Karpas-422 (cell line): ENCODE data around the gene KCNQ1. TPM values are rescaled to one million over a fixed set of nuclear protein-coding genes. Genes with fewer than 3 reads are reported as not detected.

ENCODE experiments used
- DNase-seq: peaks from one replicate; pipeline ENCODE4 v3.0.0-alpha.2; 2015
- H2AFZ ChIP-seq: fragments of 200-600 bp; sonication (generic); 2 replicates; pipeline ENCODE4 v1.6.1; 2014; ENCODE audit warnings: antibody characterized with exemption, low read length, mixed read lengths
- H3K27ac ChIP-seq: fragments of 200-600 bp; sonication (generic); 2 replicates; pipeline ENCODE4 v1.5.1; 2014; ENCODE audit warnings: mild to moderate bottlenecking, low read length, moderate library complexity
- H3K27me3 ChIP-seq: fragments of 200-600 bp; sonication (generic); 2 replicates; pipeline ENCODE4 v1.6.1; 2014; ENCODE audit warnings: low read length, mixed read lengths
- H3K36me3 ChIP-seq: fragments of 200-600 bp; sonication (generic); 2 replicates; pipeline ENCODE4 v1.6.1; 2014; ENCODE audit warnings: low read length, mixed read lengths; ENCODE audit not compliant: insufficient read depth
- H3K4me1 ChIP-seq: fragments of 200-600 bp; sonication (generic); 2 replicates; pipeline ENCODE4 v1.6.1; 2014; ENCODE audit warnings: mild to moderate bottlenecking, low read length, mixed read lengths
- H3K4me2 ChIP-seq: fragments of 200-600 bp; sonication (generic); 2 replicates; pipeline ENCODE4 v1.6.1; 2014; ENCODE audit warnings: low read length, low read depth, mild to moderate bottlenecking; ENCODE audit not compliant: poor library complexity, severe bottlenecking
- H3K4me3 ChIP-seq: fragments of 200-600 bp; sonication (generic); 2 replicates; pipeline ENCODE4 v1.5.1; 2014; ENCODE audit warnings: mild to moderate bottlenecking, antibody characterized with exemption, low read length, mixed read lengths
- H3K79me2 ChIP-seq: fragments of 200-600 bp; sonication (generic); 2 replicates; pipeline ENCODE4 v1.6.1; 2014; ENCODE audit warnings: mild to moderate bottlenecking, low read length, mixed read lengths
- H3K9ac ChIP-seq: fragments of 200-600 bp; sonication (generic); 2 replicates; pipeline ENCODE4 v1.6.0; 2014; ENCODE audit warnings: low read length
- H3K9me2 ChIP-seq: fragments of 200-600 bp; sonication (generic), shearing (Covaris generic); replicated peaks from 2 replicates; pipeline ENCODE4 v1.6.0; 2014; ENCODE audit warnings: mild to moderate bottlenecking, low read length, moderate library complexity; ENCODE audit not compliant: insufficient read depth
- H3K9me3 ChIP-seq: fragments of 300-700, 200-600 bp; sonication (generic); 2 replicates; pipeline ENCODE4 v1.6.1; 2014; ENCODE audit warnings: low read length, mixed read lengths
- H4K20me1 ChIP-seq: fragments of 200-600 bp; sonication (generic); 2 replicates; pipeline ENCODE4 v1.6.1; 2014; ENCODE audit warnings: mild to moderate bottlenecking, antibody characterized with exemption, low read length, low read depth; ENCODE audit not compliant: insufficient read depth
- total RNA-seq: library from RNA; depleted of rRNA; stranded (reverse); fragments of >200 nt; shearing (Covaris generic); gene quantifications from 2 replicates; pipeline ENCODE4 v1.2.3, GENCODE V29; 2014; ENCODE audit warnings: low replicate concordance

KCNQ1 gene
- total RNA-seq, 1 experiment from 2014 or later = not detected

DNA sequence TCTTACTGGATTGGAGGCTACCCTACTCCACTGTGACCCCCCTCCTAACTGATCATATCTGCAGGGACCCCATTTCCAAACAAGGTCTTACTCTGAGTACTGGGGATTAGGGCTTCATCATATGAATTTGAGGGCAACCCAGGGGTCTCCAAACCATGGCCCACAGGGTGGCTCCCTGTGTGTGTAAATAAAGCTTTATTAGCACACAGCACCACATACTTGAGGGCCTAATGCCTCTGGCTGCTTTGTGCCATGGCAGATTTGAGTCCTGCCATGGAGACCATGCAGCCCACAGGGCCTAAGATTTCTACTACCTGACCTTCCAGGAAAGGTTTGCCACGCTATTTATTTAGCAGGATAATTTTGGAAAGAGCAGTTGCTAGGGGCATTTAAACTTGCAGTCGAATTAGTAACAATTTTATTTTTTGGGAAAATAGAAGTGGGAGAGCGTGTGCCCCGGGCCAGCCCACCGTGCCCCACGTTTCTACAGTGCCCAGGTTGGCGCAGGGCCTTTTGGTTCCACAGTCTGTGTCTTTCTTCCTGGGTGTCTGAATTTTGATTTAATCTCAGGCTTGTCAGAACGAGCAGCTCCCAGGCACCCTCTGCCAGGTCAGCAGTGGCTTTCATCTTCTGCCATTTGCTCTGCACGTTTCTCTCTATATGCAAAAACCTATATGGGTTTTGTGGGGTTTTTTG, 92.3 kb downstream of the KCNQ1 start:
- Histone ChIP-seq H3K27me3 (no peaks in the 10 kb centered on the region), H4K20me1 (no peaks in the 10 kb centered on the region), H3K9me2 (no peaks in the 10 kb centered on the region), H3K36me3 (no peaks in the 10 kb centered on the region), H3K4me1 (no peaks in the 10 kb centered on the region), H3K4me3 (no peak overlapping the region), H3K79me2 (no peaks in the 10 kb centered on the region), H3K9me3 (no peaks in the 10 kb centered on the region), H3K9ac (no peak overlapping the region), H3K4me2 (no peak overlapping the region), H3K27ac (no peak overlapping the region), H2AFZ (no peak overlapping the region)
- no peak for DNase-seq

DNA sequence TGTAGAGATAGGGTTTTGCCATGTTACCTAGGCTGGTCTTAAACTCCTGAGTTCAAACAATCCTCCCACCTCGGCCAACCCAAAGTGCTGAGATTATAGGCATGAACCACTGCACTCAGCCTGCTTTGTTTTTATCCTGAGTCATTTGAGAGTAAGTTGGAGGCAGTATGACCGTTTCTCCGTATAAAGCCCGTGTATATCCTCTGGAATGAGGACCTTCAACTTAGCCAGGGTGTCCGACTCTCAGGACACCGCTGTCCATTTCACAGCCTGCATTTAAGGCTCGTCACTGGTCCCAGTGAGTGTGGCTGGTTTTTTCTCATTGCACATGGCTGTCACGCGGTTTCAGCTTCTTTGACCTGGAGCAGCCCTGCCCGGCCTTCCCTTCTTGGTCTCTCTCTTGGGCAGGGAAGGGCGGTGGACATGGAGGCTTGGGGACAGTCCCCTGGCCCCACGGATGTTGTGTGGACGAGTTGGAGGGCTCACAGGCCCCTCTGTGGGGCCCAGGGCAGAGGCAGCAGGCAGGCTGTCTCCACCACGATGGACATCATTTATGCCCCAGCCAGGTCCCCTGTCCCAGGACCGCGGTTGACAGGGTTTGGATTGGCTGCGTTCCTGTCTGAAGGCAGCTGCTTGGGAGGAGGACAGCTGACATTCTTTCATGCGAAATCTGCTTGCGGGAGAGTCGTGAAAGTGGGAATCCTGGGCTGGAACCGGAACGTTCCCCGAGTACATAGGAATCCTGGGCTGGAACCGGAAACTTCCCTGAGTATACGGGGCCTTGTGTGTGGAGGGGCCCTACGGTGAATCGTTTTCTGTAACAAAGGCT, 93.3 kb downstream of the KCNQ1 start:
- Histone ChIP-seq H3K4me1 (no peaks in the 10 kb centered on the region), H3K9ac (no peak overlapping the region), H2AFZ (no peak overlapping the region), H3K79me2 (no peaks in the 10 kb centered on the region), H4K20me1 (no peaks in the 10 kb centered on the region), H3K27me3 (no peaks in the 10 kb centered on the region), H3K4me2 (no peak overlapping the region), H3K9me2 (no peaks in the 10 kb centered on the region), H3K4me3 (no peak overlapping the region), H3K36me3 (no peaks in the 10 kb centered on the region), H3K27ac (no peak overlapping the region), H3K9me3 (no peaks in the 10 kb centered on the region)
- DNase-seq = no peak

DNA sequence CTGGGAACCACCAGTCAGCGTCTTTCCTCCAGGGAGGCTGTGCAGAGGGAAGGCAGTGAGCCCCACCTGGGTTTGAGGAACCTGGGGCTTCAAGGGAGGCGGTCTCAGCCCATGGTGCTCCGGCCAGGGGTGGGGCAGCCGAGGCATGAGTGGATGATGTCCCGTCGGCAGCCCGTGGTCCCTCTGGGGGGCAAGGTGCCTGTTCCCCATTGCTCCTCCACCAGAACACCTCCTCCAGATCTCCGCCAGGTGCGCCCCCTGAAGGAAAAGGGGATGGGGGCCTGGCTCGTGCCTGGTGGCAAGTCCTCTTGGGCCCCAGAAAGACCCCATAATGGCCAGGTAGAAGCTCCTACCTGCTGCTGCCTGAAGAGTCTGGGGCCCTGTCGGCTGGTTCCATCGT, 94.1 kb downstream of the KCNQ1 start:
- DNase-seq = no peak
- no peaks in the 10 kb centered on the region for H4K20me1 ChIP-seq

DNA sequence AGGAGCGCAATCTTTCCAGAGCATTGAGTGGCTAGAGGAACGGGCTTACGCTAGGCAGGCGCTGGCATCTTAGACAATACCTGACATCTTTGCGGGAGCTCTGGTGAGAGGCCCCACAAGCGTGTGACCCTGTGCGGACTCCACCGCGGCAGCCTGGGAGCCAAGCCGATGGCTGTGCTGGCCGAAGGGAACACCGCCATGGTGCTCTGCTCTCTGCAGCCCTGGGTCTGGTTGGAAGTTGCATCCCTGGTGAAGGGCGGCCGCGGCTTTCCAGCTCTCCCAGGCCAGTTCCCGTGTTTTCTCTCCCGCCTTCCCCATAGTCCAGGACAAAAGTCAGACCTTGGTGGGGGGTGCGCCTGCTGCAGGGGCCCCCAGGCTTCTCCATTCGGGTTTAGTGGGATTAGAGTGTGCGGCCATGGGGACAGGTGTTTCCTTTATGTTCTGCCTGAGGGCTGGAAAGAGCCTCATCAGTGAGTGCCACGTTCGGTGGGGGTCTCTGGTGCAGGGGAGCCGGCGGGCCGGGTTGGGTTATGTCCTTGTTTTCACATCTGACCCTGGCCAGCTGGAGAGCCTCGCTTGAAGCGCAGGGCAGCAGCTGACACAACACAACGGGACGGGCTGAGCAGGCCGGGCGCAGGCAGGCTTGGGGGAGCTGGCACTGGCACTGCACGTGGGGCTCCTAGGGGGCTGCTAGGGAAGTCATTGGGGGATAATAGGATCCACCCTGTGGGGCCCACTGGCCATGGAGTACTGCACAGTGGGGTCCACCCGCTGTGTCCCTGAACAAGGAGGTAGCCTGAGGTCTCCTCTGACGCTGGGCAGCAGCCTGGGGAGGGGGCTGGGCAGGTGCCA, 94.8 kb downstream of the KCNQ1 start:
- no peaks in the 10 kb centered on the region for H4K20me1 ChIP-seq
- H3K27me3 ChIP-seq = no peaks in the 10 kb centered on the region
- no peaks in the 10 kb centered on the region for H3K4me1 ChIP-seq
- no peak overlapping the region for H3K27ac ChIP-seq
- no peak overlapping the region for H3K4me2 ChIP-seq
- H3K9me2 ChIP-seq = no peaks in the 10 kb centered on the region
- H3K4me3 ChIP-seq = no peak overlapping the region
- no peak overlapping the region for H2AFZ ChIP-seq
- DNase-seq = no peak
- H3K9me3 ChIP-seq = no peaks in the 10 kb centered on the region
- no peak overlapping the region for H3K9ac ChIP-seq
- no peaks in the 10 kb centered on the region for H3K79me2 ChIP-seq
- no peaks in the 10 kb centered on the region for H3K36me3 ChIP-seq

More for the DNA sequence above, 94.1 kb downstream of the KCNQ1 start:
- Histone ChIP-seq H2AFZ (no peak overlapping the region), H3K36me3 (no peaks in the 10 kb centered on the region), H3K27ac (no peak overlapping the region), H3K9me3 (no peaks in the 10 kb centered on the region), H3K4me1 (no peaks in the 10 kb centered on the region), H3K9me2 (no peaks in the 10 kb centered on the region), H3K27me3 (no peaks in the 10 kb centered on the region), H3K9ac (no peak overlapping the region), H3K4me3 (no peak overlapping the region), H3K79me2 (no peaks in the 10 kb centered on the region), H3K4me2 (no peak overlapping the region)

DNA sequence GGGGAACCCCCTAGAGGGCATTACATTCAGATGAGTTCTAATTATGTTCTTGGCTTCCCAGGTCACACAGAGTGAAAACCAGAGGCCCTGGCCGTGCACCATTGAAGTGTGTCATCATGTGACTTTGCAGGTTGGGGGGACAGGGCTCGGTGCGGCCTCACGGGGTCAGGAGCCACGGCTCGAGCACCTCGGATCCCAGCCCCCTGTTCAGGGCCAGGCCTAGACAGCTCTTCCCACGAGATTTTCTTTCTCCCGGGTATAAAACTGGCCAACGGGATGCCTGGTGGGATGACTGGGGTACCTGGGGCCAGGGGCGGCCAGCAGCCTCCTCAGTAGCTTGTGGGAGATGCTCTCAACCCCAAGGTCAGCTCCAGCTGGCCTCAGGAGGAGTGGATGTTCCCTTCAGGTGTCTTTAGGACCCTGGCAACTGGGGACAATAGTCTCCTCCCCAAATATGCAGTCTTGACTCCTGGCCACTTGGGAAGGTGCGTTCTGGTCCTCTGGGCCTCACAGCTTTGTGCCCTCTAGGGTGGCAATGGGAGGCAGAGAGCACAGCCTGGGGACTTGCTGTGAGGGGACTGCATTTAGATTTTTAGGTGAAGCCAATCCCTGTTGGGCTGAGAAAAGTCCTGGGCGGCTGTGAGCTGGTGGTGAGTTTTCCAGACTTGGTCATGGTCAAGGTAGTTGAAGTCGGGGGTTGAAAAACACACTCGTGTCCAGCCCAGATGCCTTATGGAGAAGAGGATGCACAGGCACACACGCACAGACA, 95.6 kb downstream of the KCNQ1 start:
- H3K4me2 ChIP-seq = no peak overlapping the region
- no peak overlapping the region for H3K27ac ChIP-seq
- no peaks in the 10 kb centered on the region for H3K36me3 ChIP-seq
- no peaks in the 10 kb centered on the region for H3K79me2 ChIP-seq
- no peak overlapping the region for H3K9ac ChIP-seq
- no peaks in the 10 kb centered on the region for H3K4me1 ChIP-seq
- no peak overlapping the region for H3K4me3 ChIP-seq
- no peaks in the 10 kb centered on the region for H3K9me3 ChIP-seq
- no peaks in the 10 kb centered on the region for H3K9me2 ChIP-seq
- no peak for DNase-seq
- no peak overlapping the region for H2AFZ ChIP-seq
- no peaks in the 10 kb centered on the region for H3K27me3 ChIP-seq
- no peaks in the 10 kb centered on the region for H4K20me1 ChIP-seq

DNA sequence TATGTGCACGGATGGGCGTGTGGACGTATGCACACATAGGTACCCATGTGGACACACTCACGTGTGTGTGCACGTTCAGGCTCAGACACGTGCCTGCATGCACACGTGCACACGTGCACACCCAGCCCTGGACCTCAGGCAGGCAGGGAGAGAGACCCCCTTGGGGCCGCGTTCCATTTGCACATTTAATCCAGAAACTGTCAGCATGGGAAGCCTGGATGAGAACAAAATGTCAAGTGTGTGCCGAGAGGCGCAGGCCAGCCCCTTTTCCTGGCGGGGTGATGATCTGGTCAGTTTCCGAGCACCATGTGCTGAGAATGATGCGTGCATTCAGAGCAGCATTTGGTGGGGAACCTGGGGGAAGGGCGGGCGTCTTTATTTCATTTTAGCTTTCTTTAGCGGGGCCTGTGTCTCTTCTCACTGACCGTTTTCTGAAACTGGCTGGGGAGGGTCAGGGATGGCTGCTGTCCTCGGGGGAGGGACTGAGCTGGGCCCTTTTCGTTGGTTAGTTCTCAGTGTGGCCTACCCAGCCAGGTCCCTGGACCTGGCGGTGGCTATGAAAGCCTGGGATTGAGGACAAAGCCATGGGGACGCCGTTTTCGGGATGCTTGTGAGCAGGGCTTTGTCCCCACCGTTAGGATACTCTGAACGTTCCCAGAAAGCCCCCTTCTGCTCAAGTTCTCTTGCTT, 96.3 kb downstream of the KCNQ1 start:
- no peak for DNase-seq
- no peak overlapping the region for H3K4me3 ChIP-seq
- H2AFZ ChIP-seq = no peak overlapping the region
- no peaks in the 10 kb centered on the region for H3K9me3 ChIP-seq
- no peaks in the 10 kb centered on the region for H3K27me3 ChIP-seq
- no peak overlapping the region for H3K4me2 ChIP-seq
- H3K36me3 ChIP-seq = no peaks in the 10 kb centered on the region
- H4K20me1 ChIP-seq = no peaks in the 10 kb centered on the region
- H3K4me1 ChIP-seq = no peaks in the 10 kb centered on the region
- no peak overlapping the region for H3K27ac ChIP-seq
- H3K9ac ChIP-seq = no peak overlapping the region
- H3K9me2 ChIP-seq = no peaks in the 10 kb centered on the region
- no peaks in the 10 kb centered on the region for H3K79me2 ChIP-seq

DNA sequence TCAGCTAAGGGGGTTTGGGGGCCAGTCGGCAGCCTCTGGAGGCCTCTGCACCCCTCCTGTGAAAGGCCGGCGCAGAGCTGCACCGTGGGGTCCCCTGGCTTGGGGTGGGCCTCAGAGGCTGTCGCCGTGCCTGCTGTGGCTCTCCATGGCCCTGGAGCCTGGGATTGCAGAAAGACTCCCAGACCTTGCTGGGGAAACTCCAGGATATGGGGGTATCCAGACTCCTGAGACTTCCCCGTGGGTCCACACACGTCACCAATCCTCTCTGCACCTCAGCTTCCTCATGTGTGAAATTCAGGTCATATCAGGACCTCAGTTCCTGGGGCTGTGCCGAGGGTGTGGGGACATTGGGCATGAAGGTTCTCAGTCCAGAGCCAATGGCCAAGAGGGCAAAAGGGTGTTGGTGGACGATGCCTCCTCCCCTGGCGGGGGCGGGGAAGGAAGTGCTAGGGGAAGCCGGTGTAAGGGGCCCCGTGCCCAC, 97.1 kb downstream of the KCNQ1 start:
- H3K4me2 ChIP-seq = no peak overlapping the region
- H3K27me3 ChIP-seq = no peaks in the 10 kb centered on the region
- no peaks in the 10 kb centered on the region for H3K79me2 ChIP-seq
- no peaks in the 10 kb centered on the region for H3K36me3 ChIP-seq
- H3K9me3 ChIP-seq = no peaks in the 10 kb centered on the region
- no peak overlapping the region for H2AFZ ChIP-seq
- no peak overlapping the region for H3K4me3 ChIP-seq
- no peak overlapping the region for H3K27ac ChIP-seq
- no peak overlapping the region for H3K9ac ChIP-seq
- no peaks in the 10 kb centered on the region for H3K9me2 ChIP-seq
- DNase-seq = no peak
- no peaks in the 10 kb centered on the region for H3K4me1 ChIP-seq
- no peaks in the 10 kb centered on the region for H4K20me1 ChIP-seq
